A549 treated with dexamethasone at 1 μM for 4 hours (cell line): ENCODE data around the gene ZNF792. TPM values are rescaled to one million over a fixed set of nuclear protein-coding genes. Genes with fewer than 3 reads are reported as not detected.

Experiments used
- total RNA-seq: library from RNA; stranded (reverse); fragments of 200-300 nt; extraction: Qiagen RNA extraction; gene quantifications from 5 replicates; pipeline ENCODE4 v1.2.3, GENCODE V29; 2022

The ZNF792 gene
- total RNA-seq, result 1.3 to 1.9 TPM (median 1.7 TPM) in 5 replicates

GRCh38 chr19:34963573-34964406 lies at the start of gene ZNF792:
Gene ZNF792 (minus strand): TSS chr19:34964229. CDS start chr19:34963662, 567 bp downstream.

DNA sequence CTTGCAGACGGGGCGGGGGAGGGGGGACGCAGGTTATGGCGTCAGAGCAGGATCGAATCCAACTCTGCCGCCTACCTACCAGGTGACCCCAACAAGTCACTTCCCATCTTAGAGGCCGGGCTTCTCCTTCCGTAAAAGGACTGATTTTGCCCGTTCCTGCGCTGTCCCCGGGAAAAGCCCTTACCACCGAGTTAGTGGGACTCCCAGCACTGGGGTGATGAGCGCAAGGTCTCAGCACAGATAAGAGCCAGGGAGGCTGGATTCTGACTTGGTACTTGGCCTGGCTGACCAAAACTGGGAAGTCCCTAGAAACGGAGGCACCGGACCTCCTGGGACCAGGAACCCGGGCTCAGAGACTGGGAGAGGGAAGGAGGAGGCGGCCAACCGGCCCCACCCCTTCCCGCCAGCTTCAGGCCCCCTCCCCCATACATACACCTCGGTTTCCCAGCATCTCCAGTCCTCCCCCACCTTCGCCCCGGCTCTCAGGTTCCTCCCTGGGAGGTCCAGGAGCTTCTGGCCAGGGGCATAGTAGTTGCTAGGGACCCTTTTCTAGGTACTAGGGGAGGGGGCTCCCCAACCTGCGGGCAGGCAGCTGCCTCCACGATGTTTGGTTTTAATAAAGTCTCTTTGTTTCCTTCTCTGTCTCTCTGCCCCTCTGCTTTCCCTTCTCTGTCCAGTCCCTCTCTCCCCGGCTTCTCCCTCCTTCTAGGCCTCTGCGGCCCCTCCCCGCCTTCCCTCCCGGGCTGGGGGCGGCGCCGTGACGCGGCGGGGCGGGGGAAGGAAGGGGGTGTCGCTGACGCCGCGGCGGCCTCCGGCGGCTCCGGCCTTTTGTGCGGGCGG lies 35.7 kb upstream of the ZNF792 start, which contains the start of gene GRAMD1A:
TSS of gene GRAMD1A (plus strand) at position 826 of the 840 bp plus-strand sequence. CDS start 156 bp downstream, outside the sequence.

GRCh38 chr19:34926685-34927375 lies 37.2 kb downstream of the ZNF792 start, which contains the start of gene ZNF30:
Gene ZNF30 (plus strand): TSS chr19:34926903. CDS start chr19:34929948, 3,045 bp downstream.

Other genes with a start within 250 kb of the ZNF792 start
- 8.0 to 11.8 TPM (median 10.7 TPM) in 5 replicates for gene ZNF181, start 230.0 kb downstream of the ZNF792 start, total RNA-seq
- 2.0 to 2.6 TPM (median 2.2 TPM) in 5 replicates for gene ZNF599, start 191.0 kb downstream of the ZNF792 start, total RNA-seq
- 5.1 to 6.4 TPM (median 5.5 TPM) in 5 replicates for gene ZNF30, start 37.3 kb downstream of the ZNF792 start, total RNA-seq
- gene GRAMD1A, start 36.1 kb upstream of the ZNF792 start, total RNA-seq, result 106 to 154 TPM (median 148 TPM) in 5 replicates
- gene SCN1B, start 66.2 kb upstream of the ZNF792 start, total RNA-seq, result 13.7 to 19.8 TPM (median 19.1 TPM) in 5 replicates
- gene HPN, start 77.5 kb upstream of the ZNF792 start, total RNA-seq, result 0.03 to 0.21 TPM (median 0.09 TPM) in 5 replicates
- gene FXYD3, start 151.6 kb upstream of the ZNF792 start, total RNA-seq, result 0.33 to 0.67 TPM (median 0.42 TPM) in 5 replicates
- 0.15 to 0.45 TPM (median 0.22 TPM) in 5 replicates for gene LGI4, start 170.8 kb upstream of the ZNF792 start, total RNA-seq
- gene FXYD1, start 174.6 kb upstream of the ZNF792 start, total RNA-seq, result 0.22 to 0.33 TPM in 2 of 5 replicates, not detected in the others
- gene FXYD7, start 179.0 kb upstream of the ZNF792 start, total RNA-seq, result 0.14 to 0.19 TPM (median 0.17 TPM) in 3 of 5 replicates, not detected in the others
- gene FXYD5, start 190.5 kb upstream of the ZNF792 start, total RNA-seq, result 171 to 243 TPM (median 234 TPM) in 5 replicates